Midbrain (tissue), 1 donor: Measurements from ENCODE around the gene KIRREL3.

ENCODE experiments used
- DNase-seq: peaks from one replicate; lab custom pipeline; 2025; lab: John Stamatoyannopoulos, UW

The KIRREL3 gene

DNA sequence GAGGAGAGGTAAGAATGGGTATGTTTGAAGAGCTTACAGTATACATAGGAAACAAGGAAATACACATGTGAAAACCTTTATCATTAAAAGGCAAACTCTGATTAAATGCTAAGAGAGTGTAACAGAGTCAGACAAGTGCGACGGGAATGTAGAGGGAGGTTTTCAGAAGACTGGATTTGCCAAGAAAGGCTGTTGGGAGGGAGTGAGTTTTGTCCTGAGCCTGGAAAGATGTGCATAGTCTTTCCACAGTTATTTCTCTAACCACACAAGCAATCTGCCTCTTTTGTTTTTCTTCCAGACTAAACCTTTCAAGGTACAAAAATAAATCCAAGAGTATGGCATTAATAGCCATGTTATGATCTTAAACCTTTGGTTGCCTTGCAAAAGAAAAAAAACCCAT is 170.9 kb downstream of the KIRREL3 start:
- no peak for DNase-seq

GRCh38 chr11:126824035-126824607 is 176.4 kb downstream of the KIRREL3 start:
- no peak for DNase-seq

DNA sequence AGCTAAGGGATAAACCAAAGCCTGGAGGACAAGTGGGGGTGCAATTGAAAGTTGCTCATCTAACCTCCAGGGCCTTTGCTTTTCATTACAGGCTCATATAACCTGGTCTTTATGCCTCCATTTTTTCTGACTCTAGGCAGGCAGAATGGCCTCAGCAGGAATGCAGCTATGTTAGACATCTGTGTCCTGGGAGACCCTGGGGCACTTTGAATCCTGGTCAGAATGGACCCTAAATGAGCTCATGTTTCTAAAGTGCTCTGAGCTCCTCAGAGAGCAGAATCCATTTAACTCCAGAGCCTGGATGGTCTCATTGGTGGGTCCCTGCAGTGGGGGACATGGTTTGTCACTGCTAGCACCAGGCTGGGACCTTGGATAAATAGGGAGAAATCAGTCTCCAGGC is 177.3 kb downstream of the KIRREL3 start:
- DNase-seq = no peak

DNA sequence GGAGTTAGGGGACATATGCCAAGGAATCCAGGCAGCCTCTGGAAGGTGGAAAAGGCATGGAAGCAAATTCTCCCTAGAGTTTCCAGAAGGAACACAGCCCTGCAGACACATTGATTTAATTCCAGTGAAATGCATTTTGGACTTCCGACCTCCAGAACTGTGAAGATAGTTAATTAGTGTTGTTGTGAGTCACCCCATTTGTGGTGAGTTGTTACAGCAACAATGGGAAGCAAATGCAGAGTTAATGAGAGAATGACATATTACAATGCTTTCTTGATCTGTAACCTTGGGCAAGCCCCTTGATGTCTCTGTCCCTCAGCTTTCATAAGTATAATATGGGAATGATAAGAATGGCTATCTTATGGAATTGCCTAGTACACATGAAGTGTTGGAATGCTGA is 178.7 kb downstream of the KIRREL3 start:
- DNase-seq = no peak

DNA sequence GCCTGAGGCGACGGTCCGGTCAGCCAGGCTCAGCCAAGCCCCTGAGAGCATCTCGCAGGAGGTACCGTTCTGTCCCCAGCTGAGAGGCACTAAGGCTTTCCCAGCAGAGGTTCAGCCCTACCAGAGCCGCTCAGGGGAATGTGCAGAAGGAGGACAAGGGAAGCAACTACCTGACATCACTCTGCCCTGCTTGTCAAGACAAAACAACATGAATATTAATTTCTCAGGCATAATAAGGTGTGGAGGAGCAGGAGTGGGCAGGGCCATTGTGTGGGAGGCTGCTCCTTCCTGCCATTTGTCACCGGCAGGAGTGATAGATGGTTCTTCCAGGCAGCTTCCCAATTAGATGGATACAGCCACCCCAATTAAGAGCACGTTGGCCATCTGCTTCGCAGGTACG is 181.4 kb downstream of the KIRREL3 start:
- no peak for DNase-seq

DNA sequence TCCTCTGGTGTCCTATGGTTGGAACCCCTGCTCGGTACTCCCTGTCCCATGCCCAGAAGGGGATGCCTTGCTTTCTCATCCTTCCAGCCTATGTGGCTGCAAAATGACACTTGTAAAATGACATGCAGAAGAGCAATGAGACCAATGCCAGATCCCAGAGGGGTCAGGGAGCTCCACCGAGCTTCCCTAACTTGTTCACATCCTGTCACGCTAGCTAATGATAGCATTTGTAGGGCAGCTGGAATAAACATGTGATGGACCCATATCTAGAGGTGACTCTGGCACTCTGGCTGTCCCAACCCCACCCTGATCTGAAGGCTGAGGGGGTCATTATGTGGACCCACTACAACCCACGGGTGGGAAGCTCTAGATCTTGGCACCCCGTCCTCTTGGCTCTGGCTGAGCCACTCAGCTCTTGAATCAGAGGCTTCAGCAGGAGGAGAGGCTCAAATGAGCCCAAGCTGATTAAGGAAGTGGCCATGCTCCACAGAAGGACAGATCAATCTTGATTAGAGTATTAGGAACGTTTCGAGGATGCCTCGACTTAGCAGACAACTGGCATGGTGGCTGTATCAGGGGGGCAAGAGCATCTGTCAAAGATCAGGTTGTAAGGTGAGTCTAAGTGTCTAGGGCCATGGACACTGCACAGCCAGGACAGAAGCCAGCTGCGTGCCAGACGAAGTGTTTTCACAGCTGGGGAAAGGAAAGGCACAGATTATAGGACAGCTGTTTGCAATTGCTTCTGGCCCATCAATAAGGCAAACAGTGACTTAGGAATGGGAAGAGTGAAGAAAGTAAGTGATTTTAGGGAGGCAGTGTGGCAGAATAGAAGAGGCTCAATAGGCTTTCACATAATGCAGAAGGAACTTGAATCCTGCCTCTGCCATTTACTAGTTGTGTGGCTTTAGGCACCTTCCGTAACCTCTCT is 182.8 kb downstream of the KIRREL3 start:
- DNase-seq = no peak

DNA sequence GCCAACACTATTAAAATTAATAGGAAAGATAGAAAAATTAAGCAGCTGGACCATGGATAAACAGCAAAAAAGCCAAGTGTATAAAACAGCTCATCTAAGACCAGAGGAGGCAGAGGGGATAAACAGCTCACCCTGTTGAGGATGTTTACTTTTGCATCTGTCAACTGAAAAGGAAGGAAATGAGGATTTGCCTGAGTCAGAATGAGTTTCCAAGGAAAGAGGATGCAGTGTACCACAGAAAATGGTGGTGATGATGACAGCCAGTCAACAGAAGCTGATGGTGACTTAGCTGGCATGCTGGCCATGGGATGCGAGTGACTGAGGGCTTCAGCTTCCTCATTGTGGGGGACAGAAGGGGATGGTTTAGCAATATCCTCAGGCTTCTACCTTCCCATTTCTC is 183.5 kb downstream of the KIRREL3 start:
- DNase-seq = no peak

DNA sequence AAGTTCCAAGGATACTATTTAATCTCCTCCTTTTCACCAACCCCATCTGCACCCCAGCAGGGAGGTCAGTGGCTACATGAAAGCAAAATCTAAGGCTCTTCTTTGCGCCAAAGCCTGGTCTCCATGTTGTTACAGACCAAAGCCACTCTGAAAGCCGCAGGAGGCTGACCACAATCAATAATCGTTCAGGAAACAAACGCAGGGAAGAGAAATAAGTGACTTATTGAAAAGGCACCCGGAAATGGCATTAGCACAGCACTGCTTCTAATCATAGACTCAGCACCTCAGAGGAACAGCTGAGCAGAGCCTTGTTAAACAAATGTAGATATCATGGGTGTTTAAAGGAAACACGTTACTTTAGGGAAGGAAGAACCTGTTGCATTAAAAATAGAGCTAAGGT is 183.9 kb downstream of the KIRREL3 start:
- no peak for DNase-seq

- DNase-seq = no peak
Observed at GRCh38 chr11:126815111-126815510, 185.5 kb downstream of the KIRREL3 start.

GRCh38 chr11:126810776-126811175 is 189.8 kb downstream of the KIRREL3 start:
- no peak for DNase-seq

GRCh38 chr11:126809514-126810289 is 190.9 kb downstream of the KIRREL3 start:
- DNase-seq = no peak

DNA sequence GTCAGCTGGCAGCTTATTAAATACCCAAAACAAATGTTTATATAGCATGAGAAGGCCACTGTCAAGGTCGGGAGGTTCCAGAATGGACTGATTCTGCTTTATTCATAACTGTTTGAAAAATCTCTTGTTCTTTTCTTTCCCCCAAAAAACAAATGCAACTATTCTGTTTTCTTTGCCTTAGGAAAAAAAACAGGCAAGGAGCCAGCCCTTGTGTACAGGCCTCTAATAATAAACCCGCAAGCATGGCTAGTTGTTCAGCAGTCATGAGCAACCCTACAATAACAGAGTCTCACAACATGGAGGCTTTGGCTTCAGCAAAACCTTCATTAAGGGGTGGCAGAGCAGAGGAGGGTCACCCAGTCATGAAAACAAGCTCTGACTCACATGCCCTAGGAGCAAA is 191.7 kb downstream of the KIRREL3 start:
- peak; percentile 64 for DNase-seq

GRCh38 chr11:126808296-126808695 is 192.3 kb downstream of the KIRREL3 start:
- no peak for DNase-seq

- DNase-seq = no peak
Observed at GRCh38 chr11:126805870-126806269, 194.7 kb downstream of the KIRREL3 start.

DNA sequence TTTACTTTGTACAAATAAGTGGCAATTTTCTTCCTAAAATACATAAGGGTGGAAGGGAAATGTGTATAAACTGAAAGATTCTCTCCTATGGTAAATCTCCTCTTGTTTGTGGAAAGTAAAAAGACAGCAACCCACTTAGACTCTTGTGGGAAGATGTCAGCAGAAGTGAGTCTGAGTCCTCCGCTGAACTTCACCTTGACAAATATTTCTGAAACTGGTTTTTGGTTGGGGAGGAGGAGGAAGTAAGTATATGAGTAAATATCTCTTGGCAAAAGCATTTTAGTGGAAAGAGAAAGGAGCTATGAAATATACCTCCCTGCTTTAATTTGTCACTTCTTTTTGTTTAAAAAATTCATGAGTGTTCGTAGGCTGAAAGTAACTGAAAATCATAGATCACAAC is 196.2 kb downstream of the KIRREL3 start:
- no peak for DNase-seq

DNA sequence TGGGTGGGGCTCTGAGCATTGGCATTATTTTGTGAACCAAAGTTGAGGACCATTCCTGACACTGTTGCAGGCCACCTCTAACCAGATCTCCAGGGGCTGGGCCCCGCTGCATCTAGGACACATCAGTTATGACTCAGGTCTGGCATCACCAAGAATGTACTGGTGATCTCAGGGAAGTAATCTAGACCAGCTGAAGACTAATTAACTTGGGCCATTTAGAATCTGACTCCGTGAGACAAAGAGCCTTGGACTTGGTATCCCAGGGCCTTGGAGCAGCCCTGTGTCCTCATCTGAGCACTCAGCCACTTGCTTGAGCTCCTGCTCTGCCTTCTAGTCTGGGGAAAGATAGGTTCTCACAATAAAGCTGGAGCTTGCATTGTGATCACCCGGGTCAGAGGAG is 200.6 kb downstream of the KIRREL3 start:
- DNase-seq = no peak

DNA sequence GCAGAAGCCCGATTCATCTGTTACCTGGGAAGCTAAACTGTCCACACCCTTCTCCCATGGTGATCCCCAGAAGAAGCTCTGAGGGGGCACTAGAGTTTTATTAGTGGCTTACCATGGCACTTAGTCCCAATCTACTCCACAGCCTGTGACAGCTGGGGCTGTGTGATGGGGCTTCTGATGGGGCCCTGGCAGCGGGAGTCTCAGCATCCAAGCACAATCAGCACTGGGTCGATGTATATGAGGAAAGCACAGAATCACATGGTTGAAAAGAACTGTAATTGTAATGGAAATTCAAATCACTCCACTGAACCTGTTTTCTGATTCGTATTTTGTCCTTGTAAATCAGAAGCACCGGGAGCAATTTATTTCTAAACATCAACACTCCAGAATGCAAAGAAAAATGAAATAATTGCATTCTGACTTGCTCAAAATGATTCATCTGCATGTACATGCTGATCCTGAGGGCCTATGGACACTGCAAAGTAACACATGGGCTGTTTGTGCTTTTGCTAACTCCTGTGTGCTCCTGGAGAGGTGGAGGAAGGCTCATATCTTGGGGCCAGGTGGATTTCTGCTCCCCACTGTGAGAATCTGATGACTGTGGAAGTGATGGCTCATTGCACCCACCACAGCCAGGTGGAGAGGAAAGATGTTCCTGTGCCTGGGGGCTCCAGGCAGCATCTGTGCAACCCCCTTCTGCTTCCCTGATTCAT is 203.0 kb downstream of the KIRREL3 start:
- no peak for DNase-seq

DNA sequence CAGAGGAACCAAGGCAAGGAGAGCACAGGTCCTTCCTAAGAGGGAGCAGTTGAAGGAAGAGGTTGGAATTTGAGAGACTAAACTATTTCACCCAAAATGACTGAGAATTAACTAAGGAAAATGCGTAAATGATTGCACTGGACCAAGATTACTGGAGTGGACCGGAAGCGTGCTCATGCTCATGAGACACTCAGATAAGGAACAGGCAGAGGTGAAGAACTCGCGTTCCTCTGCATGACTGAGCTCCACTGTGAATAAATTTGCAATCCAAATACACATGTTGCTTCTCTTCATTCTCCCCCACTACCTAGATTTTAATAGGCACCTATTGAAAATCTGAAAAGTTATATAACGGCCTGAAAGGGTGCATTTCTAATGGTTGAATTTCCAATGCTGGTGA is 207.0 kb downstream of the KIRREL3 start:
- no peak for DNase-seq

DNA sequence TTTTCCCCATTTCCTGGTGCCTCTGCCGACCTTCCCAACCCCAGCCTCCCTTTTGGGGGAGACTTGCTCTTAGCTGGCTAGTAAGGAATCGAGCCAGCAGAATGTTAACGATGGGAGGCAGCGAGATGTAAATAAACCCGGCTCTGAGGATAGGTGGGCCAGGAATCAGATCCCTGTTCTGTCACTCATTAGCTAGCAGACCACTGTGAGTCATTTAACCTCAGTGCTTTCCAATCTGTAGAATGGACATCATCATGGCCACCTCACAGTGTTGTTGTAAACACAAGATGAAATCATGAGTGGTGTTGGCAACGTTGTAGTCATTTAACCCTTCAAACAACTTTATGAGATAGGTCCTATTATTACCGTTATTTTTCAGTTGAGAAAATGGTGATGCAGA is 208.6 kb downstream of the KIRREL3 start:
- DNase-seq = no peak

DNA sequence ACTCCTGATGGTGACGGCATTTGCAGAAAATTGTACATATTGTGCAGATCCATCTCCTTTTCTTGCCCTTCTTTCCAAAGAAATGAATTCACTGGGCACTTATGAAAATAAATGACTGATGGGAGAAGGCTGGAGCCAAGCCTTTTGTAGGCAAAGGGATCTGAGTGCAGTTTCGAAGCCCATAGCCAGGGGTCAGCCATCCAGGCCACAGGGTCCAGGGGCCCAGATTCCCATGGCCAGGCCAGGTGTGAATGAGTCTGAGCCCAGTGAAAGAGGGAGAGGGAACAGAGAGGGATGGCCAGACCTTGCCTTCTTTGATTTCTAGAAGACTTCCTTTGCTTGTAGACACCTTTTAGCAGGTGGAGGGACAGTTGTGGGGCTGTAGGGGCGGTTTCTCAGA is 209.1 kb downstream of the KIRREL3 start:
- DNase-seq = no peak

DNA sequence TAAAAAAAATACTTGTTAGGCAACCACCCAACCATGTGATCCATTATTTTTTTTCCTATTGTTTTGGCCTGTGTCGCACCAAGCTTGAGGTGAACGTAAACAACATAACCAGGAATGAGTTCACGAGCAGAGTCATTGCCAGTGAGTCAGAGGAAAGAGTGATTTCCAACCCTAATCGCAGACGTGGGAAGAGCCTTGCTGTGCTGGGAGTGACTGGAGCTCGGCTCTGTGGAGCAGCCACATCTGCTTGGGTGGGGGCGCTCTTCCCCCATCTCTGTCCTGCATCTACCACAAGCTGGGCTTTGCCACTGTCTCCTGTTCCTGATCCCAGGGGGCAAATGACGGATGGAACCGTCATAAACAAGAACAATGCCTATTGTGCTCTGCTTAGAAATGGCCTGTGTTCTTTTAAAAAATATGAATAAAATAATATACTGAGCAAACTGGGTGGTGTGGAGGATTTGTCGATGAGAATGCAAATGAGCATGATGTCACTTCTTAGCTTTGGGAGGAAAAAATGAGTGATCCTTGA is 210.0 kb downstream of the KIRREL3 start:
- peak; percentile 66 for DNase-seq

GRCh38 chr11:126782810-126783209 is 217.8 kb downstream of the KIRREL3 start:
- no peak for DNase-seq
